ENCODE results near the gene PRDX1. TPM values are rescaled to one million over a fixed set of nuclear protein-coding genes. Genes with fewer than 3 reads are reported as not detected.

Gene PRDX1
- total and polyA plus RNA-seq, 2 of the 13 experiments (the other 11 are each of a cell fraction or from before 2014, with no cell fraction given) = 761 to 1,898 TPM

DNA sequence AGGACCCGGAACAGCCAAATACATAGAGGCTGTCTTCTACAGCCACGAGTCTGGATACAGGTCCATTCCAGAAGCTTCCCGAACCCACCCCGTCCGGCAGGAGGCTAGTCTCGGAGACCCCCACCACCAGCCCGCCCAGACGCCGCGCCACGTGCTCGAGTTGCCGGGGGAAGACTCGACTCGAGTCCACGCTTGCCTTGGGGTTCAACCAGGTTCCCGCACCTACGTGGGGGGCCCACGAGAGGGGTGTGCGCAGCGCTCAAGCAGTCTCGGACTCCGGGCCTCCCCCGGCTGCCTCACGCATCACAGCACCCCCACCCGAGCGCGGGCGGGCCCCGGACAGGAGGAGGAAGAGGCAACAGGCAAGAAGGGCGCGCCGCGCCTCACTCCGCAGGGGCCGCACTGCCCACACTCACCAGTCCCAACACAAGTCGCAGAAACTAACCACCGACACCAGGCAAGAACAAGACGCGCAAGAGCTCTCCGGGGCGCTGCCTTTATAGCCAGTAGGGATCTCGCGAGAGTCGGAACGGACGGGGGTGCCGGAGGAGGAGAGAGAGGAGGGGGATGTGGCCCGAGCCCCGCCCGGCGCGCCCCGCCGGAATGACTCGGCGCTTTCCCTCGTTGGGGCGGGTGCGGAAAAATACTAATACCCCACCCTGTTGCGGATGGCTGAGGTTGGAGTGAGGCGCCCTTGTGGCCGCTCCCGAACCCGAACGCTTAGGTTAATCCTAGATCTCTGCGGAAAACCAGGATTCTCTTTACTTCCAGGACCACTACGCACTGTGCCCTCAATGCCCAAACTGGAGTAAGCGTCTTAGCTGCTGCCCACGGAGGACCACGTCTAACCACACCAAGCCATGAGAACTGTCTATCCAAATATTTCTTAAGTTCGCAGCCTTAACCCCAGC lies at the start of gene PRDX1 (continued):
- TF ChIP-seq, protein P1, sequence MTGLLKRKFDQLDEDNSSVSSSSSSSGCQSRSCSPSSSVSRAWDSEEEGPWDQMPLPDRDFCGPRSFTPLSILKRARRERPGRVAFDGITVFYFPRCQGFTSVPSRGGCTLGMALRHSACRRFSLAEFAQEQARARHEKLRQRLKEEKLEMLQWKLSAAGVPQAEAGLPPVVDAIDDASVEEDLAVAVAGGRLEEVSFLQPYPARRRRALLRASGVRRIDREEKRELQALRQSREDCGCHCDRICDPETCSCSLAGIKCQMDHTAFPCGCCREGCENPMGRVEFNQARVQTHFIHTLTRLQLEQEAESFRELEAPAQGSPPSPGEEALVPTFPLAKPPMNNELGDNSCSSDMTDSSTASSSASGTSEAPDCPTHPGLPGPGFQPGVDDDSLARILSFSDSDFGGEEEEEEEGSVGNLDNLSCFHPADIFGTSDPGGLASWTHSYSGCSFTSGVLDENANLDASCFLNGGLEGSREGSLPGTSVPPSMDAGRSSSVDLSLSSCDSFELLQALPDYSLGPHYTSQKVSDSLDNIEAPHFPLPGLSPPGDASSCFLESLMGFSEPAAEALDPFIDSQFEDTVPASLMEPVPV (CRISPR knock-in tag; IDR thresholded peaks at IDR 0.05) = no peak; the same call in 1 of the 2 replicates
- TF ChIP-seq GATAD2A (CRISPR knock-in tag; IDR thresholded peaks at IDR 0.05) = peak; percentile 77
- TF ChIP-seq, protein P2, sequence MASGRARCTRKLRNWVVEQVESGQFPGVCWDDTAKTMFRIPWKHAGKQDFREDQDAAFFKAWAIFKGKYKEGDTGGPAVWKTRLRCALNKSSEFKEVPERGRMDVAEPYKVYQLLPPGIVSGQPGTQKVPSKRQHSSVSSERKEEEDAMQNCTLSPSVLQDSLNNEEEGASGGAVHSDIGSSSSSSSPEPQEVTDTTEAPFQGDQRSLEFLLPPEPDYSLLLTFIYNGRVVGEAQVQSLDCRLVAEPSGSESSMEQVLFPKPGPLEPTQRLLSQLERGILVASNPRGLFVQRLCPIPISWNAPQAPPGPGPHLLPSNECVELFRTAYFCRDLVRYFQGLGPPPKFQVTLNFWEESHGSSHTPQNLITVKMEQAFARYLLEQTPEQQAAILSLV (CRISPR knock-in tag; IDR thresholded peaks at IDR 0.05; ENCODE audit: borderline replicate concordance) = no peak
- TF ChIP-seq, protein P3, sequence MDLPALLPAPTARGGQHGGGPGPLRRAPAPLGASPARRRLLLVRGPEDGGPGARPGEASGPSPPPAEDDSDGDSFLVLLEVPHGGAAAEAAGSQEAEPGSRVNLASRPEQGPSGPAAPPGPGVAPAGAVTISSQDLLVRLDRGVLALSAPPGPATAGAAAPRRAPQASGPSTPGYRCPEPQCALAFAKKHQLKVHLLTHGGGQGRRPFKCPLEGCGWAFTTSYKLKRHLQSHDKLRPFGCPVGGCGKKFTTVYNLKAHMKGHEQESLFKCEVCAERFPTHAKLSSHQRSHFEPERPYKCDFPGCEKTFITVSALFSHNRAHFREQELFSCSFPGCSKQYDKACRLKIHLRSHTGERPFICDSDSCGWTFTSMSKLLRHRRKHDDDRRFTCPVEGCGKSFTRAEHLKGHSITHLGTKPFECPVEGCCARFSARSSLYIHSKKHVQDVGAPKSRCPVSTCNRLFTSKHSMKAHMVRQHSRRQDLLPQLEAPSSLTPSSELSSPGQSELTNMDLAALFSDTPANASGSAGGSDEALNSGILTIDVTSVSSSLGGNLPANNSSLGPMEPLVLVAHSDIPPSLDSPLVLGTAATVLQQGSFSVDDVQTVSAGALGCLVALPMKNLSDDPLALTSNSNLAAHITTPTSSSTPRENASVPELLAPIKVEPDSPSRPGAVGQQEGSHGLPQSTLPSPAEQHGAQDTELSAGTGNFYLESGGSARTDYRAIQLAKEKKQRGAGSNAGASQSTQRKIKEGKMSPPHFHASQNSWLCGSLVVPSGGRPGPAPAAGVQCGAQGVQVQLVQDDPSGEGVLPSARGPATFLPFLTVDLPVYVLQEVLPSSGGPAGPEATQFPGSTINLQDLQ (CRISPR knock-in tag; IDR thresholded peaks at IDR 0.05) = peak; percentile 84; the same call in 1 of the 2 replicates
- TF ChIP-seq ZKSCAN5 (CRISPR knock-in tag; IDR thresholded peaks at IDR 0.05) = 0 out of 2 replicates have a peak, but pooled peaks have one; percentile 16
- TF ChIP-seq ZNF660 (CRISPR knock-in tag; IDR thresholded peaks at IDR 0.05; ENCODE audit: borderline replicate concordance, low read depth) = no peak
- TF ChIP-seq, protein P4, sequence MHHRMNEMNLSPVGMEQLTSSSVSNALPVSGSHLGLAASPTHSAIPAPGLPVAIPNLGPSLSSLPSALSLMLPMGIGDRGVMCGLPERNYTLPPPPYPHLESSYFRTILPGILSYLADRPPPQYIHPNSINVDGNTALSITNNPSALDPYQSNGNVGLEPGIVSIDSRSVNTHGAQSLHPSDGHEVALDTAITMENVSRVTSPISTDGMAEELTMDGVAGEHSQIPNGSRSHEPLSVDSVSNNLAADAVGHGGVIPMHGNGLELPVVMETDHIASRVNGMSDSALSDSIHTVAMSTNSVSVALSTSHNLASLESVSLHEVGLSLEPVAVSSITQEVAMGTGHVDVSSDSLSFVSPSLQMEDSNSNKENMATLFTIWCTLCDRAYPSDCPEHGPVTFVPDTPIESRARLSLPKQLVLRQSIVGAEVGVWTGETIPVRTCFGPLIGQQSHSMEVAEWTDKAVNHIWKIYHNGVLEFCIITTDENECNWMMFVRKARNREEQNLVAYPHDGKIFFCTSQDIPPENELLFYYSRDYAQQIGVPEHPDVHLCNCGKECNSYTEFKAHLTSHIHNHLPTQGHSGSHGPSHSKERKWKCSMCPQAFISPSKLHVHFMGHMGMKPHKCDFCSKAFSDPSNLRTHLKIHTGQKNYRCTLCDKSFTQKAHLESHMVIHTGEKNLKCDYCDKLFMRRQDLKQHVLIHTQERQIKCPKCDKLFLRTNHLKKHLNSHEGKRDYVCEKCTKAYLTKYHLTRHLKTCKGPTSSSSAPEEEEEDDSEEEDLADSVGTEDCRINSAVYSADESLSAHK (CRISPR knock-in tag; IDR thresholded peaks at IDR 0.05; ENCODE audit: borderline replicate concordance) = no peak; the same call in 1 of the 2 replicates
- TF ChIP-seq ZFAT (CRISPR knock-in tag; conservative IDR thresholded peaks at IDR 0.05) = 0 out of 2 replicates have a peak, but pooled peaks have one; percentile 22
- TF ChIP-seq CENPT (CRISPR knock-in tag; IDR thresholded peaks at IDR 0.05; ENCODE audit: low read depth) = 0 out of 2 replicates have a peak, but pooled peaks have one; percentile 34
- no peak for TF ChIP-seq SSRP1 (CRISPR knock-in tag; IDR thresholded peaks at IDR 0.05)
- TF ChIP-seq, protein P5, sequence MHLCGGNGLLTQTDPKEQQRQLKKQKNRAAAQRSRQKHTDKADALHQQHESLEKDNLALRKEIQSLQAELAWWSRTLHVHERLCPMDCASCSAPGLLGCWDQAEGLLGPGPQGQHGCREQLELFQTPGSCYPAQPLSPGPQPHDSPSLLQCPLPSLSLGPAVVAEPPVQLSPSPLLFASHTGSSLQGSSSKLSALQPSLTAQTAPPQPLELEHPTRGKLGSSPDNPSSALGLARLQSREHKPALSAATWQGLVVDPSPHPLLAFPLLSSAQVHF (CRISPR knock-in tag; IDR thresholded peaks at IDR 0.05) = peak; percentile 69; the same call in 1 of the 2 replicates
- peak; percentile 78 for TF ChIP-seq TEAD3 (CRISPR knock-in tag; optimal IDR thresholded peaks at IDR 0.05; ENCODE audit: borderline replicate concordance)
- no peak for TF ChIP-seq ZNF207 (IDR thresholded peaks at IDR 0.05; ENCODE audit: borderline replicate concordance)
- TF ChIP-seq HNF4A (CRISPR knock-in tag; IDR thresholded peaks at IDR 0.05) = no peak; the same call in none of the 2 replicates
- no peak for TF ChIP-seq CHCHD3 (CRISPR knock-in tag; IDR thresholded peaks at IDR 0.05)
- TF ChIP-seq, protein P6, sequence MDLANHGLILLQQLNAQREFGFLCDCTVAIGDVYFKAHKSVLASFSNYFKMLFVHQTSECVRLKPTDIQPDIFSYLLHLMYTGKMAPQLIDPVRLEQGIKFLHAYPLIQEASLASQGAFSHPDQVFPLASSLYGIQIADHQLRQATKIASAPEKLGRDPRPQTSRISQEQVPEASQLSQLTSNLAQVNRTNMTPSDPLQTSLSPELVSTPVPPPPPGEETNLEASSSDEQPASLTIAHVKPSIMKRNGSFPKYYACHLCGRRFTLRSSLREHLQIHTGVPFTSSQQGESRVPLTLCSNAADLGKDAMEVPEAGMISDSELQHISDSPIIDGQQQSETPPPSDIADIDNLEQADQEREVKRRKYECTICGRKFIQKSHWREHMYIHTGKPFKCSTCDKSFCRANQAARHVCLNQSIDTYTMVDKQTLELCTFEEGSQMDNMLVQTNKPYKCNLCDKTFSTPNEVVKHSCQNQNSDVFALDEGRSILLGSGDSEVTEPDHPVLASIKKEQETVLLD (CRISPR knock-in tag; IDR thresholded peaks at IDR 0.05; ENCODE audit: low read depth) = no peak

All from HepG2 (cell line).